ENCODE measurements around the gene WBP11. TPM values are rescaled to one million over a fixed set of nuclear protein-coding genes. Genes with fewer than 3 reads are reported as not detected.

WBP11 gene
- total RNA-seq, 1 experiment from 2014 or later, result 111 TPM

DNA sequence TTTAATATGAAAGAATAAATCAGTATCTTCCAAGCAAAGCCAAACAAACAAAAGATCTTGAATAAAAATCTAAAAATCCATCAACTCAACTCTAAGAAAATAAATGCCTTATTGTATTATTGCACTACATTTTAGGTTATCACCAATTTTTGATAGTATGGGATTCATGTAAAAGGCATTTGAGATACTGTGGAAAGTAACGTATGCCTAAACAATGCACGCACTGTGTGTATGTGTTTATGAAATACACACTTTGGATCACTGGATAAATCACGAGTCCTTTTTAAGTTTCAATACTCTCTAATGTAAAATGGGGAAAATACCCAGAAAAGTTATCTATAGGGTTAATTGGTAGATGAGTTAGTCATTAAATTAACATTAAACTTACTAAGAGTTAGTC lies 17.7 kb downstream of the WBP11 start (continued):
- TF ChIP-seq ARID4B (CRISPR knock-in tag; IDR thresholded peaks at IDR 0.05; ENCODE audit: borderline replicate concordance), result no peak

GRCh38 chr12:14784471-14784870 lies 18.8 kb downstream of the WBP11 start:
- CTCF ChIA-PET, result interaction anchor here (1.4 kb wide), 1 partner anchor 28 kb away, joined by 6 read pairs; no protein-coding TSS in a partner anchor
- H3K27me3 Mint-ChIP-seq (ENCODE audit: low read depth), result no peaks in the 10 kb centered on the region
- no peaks in the 10 kb centered on the region for H3K9me3 Mint-ChIP-seq
- H3K4me3 Mint-ChIP-seq, result no peak overlapping the region
- POLR2A ChIA-PET, result interaction anchor here (1.2 kb wide), 2 partner anchors 13 to 18 kb away, joined by 3 to 4 read pairs; partner anchors contain the start of gene WBP11
- no peak overlapping the region for H3K27ac Mint-ChIP-seq
- ATAC-seq (no peak), DNase-seq (ENCODE audit: low spot score) (no peak)
- TF ChIP-seq, protein P1, sequence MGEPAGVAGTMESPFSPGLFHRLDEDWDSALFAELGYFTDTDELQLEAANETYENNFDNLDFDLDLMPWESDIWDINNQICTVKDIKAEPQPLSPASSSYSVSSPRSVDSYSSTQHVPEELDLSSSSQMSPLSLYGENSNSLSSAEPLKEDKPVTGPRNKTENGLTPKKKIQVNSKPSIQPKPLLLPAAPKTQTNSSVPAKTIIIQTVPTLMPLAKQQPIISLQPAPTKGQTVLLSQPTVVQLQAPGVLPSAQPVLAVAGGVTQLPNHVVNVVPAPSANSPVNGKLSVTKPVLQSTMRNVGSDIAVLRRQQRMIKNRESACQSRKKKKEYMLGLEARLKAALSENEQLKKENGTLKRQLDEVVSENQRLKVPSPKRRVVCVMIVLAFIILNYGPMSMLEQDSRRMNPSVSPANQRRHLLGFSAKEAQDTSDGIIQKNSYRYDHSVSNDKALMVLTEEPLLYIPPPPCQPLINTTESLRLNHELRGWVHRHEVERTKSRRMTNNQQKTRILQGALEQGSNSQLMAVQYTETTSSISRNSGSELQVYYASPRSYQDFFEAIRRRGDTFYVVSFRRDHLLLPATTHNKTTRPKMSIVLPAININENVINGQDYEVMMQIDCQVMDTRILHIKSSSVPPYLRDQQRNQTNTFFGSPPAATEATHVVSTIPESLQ (CRISPR knock-in tag; IDR thresholded peaks at IDR 0.05), result no peak
- TF ChIP-seq ERG (CRISPR knock-in tag; IDR thresholded peaks at IDR 0.05) (no peak), ZBTB21 (CRISPR knock-in tag; IDR thresholded peaks at IDR 0.05; ENCODE audit: borderline replicate concordance) (no peak)
- TF ChIP-seq, protein P2, sequence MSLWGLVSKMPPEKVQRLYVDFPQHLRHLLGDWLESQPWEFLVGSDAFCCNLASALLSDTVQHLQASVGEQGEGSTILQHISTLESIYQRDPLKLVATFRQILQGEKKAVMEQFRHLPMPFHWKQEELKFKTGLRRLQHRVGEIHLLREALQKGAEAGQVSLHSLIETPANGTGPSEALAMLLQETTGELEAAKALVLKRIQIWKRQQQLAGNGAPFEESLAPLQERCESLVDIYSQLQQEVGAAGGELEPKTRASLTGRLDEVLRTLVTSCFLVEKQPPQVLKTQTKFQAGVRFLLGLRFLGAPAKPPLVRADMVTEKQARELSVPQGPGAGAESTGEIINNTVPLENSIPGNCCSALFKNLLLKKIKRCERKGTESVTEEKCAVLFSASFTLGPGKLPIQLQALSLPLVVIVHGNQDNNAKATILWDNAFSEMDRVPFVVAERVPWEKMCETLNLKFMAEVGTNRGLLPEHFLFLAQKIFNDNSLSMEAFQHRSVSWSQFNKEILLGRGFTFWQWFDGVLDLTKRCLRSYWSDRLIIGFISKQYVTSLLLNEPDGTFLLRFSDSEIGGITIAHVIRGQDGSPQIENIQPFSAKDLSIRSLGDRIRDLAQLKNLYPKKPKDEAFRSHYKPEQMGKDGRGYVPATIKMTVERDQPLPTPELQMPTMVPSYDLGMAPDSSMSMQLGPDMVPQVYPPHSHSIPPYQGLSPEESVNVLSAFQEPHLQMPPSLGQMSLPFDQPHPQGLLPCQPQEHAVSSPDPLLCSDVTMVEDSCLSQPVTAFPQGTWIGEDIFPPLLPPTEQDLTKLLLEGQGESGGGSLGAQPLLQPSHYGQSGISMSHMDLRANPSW (CRISPR knock-in tag; conservative IDR thresholded peaks at IDR 0.05; ENCODE audit: low read depth), result no peak
- TF ChIP-seq, protein P3, sequence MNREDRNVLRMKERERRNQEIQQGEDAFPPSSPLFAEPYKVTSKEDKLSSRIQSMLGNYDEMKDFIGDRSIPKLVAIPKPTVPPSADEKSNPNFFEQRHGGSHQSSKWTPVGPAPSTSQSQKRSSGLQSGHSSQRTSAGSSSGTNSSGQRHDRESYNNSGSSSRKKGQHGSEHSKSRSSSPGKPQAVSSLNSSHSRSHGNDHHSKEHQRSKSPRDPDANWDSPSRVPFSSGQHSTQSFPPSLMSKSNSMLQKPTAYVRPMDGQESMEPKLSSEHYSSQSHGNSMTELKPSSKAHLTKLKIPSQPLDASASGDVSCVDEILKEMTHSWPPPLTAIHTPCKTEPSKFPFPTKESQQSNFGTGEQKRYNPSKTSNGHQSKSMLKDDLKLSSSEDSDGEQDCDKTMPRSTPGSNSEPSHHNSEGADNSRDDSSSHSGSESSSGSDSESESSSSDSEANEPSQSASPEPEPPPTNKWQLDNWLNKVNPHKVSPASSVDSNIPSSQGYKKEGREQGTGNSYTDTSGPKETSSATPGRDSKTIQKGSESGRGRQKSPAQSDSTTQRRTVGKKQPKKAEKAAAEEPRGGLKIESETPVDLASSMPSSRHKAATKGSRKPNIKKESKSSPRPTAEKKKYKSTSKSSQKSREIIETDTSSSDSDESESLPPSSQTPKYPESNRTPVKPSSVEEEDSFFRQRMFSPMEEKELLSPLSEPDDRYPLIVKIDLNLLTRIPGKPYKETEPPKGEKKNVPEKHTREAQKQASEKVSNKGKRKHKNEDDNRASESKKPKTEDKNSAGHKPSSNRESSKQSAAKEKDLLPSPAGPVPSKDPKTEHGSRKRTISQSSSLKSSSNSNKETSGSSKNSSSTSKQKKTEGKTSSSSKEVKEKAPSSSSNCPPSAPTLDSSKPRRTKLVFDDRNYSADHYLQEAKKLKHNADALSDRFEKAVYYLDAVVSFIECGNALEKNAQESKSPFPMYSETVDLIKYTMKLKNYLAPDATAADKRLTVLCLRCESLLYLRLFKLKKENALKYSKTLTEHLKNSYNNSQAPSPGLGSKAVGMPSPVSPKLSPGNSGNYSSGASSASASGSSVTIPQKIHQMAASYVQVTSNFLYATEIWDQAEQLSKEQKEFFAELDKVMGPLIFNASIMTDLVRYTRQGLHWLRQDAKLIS (CRISPR knock-in tag; IDR thresholded peaks at IDR 0.05; ENCODE audit: borderline replicate concordance), result no peak
- peaks cover 40% of the 10 kb centered on the region for H3K36me3 Mint-ChIP-seq
- no peaks in the 10 kb centered on the region for H3K4me1 Mint-ChIP-seq

- peaks cover 22% of the 10 kb centered on the region for H3K36me3 Mint-ChIP-seq
- DNase-seq (ENCODE audit: low spot score) (no peak), ATAC-seq (no peak)
- no peaks in the 10 kb centered on the region for H3K27me3 Mint-ChIP-seq (ENCODE audit: low read depth)
- no peak overlapping the region for H3K27ac Mint-ChIP-seq
- H3K4me1 Mint-ChIP-seq, result no peaks in the 10 kb centered on the region
- CTCF ChIA-PET, result interaction anchor here (0.7 to 1.4 kb wide), 4 partner anchors 14 to 117 kb away, joined by 3 to 4 read pairs (median 3); partner anchors contain the start of gene C12orf60
- no peak overlapping the region for H3K4me3 Mint-ChIP-seq
- POLR2A ChIA-PET, result interaction anchor here (0.9 to 1.1 kb wide), 2 partner anchors 13 to 14 kb away, joined by 3 to 4 read pairs; no protein-coding TSS in a partner anchor
- H3K9me3 Mint-ChIP-seq, result no peaks in the 10 kb centered on the region
- TF ChIP-seq FOXJ3 (CRISPR knock-in tag; IDR thresholded peaks at IDR 0.05; ENCODE audit: borderline replicate concordance) (no peak), ZNF671 (CRISPR knock-in tag; IDR thresholded peaks at IDR 0.05) (no peak), JUN (CRISPR knock-in tag; IDR thresholded peaks at IDR 0.05) (no peak)
- TF ChIP-seq, protein P4, sequence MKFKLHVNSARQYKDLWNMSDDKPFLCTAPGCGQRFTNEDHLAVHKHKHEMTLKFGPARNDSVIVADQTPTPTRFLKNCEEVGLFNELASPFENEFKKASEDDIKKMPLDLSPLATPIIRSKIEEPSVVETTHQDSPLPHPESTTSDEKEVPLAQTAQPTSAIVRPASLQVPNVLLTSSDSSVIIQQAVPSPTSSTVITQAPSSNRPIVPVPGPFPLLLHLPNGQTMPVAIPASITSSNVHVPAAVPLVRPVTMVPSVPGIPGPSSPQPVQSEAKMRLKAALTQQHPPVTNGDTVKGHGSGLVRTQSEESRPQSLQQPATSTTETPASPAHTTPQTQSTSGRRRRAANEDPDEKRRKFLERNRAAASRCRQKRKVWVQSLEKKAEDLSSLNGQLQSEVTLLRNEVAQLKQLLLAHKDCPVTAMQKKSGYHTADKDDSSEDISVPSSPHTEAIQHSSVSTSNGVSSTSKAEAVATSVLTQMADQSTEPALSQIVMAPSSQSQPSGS (CRISPR knock-in tag; IDR thresholded peaks at IDR 0.05; ENCODE audit: borderline replicate concordance, low read depth), result no peak
- TF ChIP-seq, protein P5, sequence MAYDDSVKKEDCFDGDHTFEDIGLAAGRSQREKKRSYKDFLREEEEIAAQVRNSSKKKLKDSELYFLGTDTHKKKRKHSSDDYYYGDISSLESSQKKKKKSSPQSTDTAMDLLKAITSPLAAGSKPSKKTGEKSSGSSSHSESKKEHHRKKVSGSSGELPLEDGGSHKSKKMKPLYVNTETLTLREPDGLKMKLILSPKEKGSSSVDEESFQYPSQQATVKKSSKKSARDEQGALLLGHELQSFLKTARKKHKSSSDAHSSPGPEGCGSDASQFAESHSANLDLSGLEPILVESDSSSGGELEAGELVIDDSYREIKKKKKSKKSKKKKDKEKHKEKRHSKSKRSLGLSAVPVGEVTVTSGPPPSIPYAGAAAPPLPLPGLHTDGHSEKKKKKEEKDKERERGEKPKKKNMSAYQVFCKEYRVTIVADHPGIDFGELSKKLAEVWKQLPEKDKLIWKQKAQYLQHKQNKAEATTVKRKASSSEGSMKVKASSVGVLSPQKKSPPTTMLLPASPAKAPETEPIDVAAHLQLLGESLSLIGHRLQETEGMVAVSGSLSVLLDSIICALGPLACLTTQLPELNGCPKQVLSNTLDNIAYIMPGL (CRISPR knock-in tag; IDR thresholded peaks at IDR 0.05), result no peak
These were observed 20.5 kb downstream of the WBP11 start for GRCh38 chr12:14782756-14783155.
